ENCODE results near the gene PJA2. TPM values are rescaled to one million over a fixed set of nuclear protein-coding genes. Genes with fewer than 3 reads are reported as not detected.

PJA2 gene
- total RNA-seq, 4 donors from 2014 or later = 95.4 to 159 (median 134) TPM

- 70 to 73% methylated on average over 5 of the region's 5 CpGs for WGBS, 2 donors
These were observed 100.3 kb downstream of the PJA2 start for GRCh38 chr5:109309326-109310063.

GRCh38 chr5:109307951-109308350 is 101.8 kb downstream of the PJA2 start:
- Histone ChIP-seq H3K27me3 (no peaks in the 10 kb centered on the region), H3K9me3 (no peaks in the 10 kb centered on the region), H3K4me3 (no peak overlapping the region), H3K27ac (no peak overlapping the region), H3K36me3 (no peaks in the 10 kb centered on the region), H3K4me1 (no peaks in the 10 kb centered on the region)
- DNase-seq (ENCODE audit: low spot score in 2 of 2) = no peak
- TF ChIP-seq POLR2A (IDR thresholded peaks at IDR 0.05) (no peak), CTCF (IDR thresholded peaks at IDR 0.05) (no peak), EP300 (IDR thresholded peaks at IDR 0.05) (no peak)
- 88 to 89% methylated on average over 3 of the region's 3 CpGs for WGBS, 2 donors

More at GRCh38 chr5:109309326-109310063, 100.3 kb downstream of the PJA2 start:
- Histone ChIP-seq H3K9me3 (no peaks in the 10 kb centered on the region), H3K27me3 (no peaks in the 10 kb centered on the region), H3K4me1 (no peaks in the 10 kb centered on the region), H3K4me3 (no peak overlapping the region), H3K27ac (no peak overlapping the region), H3K36me3 (no peaks in the 10 kb centered on the region)
- no peak for DNase-seq (ENCODE audit: low spot score in 2 of 2)
- TF ChIP-seq EP300 (IDR thresholded peaks at IDR 0.05) = no peak
- TF ChIP-seq POLR2A (IDR thresholded peaks at IDR 0.05) = no peak

GRCh38 chr5:109307456-109307855 is 102.3 kb downstream of the PJA2 start:
- H3K27me3 ChIP-seq = no peaks in the 10 kb centered on the region
- no peak for TF ChIP-seq CTCF (IDR thresholded peaks at IDR 0.05)
- TF ChIP-seq POLR2A (IDR thresholded peaks at IDR 0.05) = no peak
- TF ChIP-seq EP300 (IDR thresholded peaks at IDR 0.05) = no peak
- H3K27ac ChIP-seq = no peak overlapping the region
- H3K36me3 ChIP-seq = no peaks in the 10 kb centered on the region
- no peaks in the 10 kb centered on the region for H3K4me1 ChIP-seq
- no peak for DNase-seq (ENCODE audit: low spot score in 2 of 2)
- H3K4me3 ChIP-seq = no peak overlapping the region
- H3K9me3 ChIP-seq = no peaks in the 10 kb centered on the region
- 74 to 87% methylated on average over 4 of the region's 4 CpGs for WGBS, 2 donors

- TF ChIP-seq POLR2A (IDR thresholded peaks at IDR 0.05) = no peak
- TF ChIP-seq CTCF (IDR thresholded peaks at IDR 0.05) = no peak
- TF ChIP-seq EP300 (IDR thresholded peaks at IDR 0.05) = no peak
- H3K36me3 ChIP-seq = no peaks in the 10 kb centered on the region
- H3K27me3 ChIP-seq = no peaks in the 10 kb centered on the region
- no peaks in the 10 kb centered on the region for H3K4me1 ChIP-seq
- no peak for DNase-seq (ENCODE audit: low spot score in 2 of 2)
- H3K4me3 ChIP-seq = no peak overlapping the region
- no peaks in the 10 kb centered on the region for H3K9me3 ChIP-seq
- no peak overlapping the region for H3K27ac ChIP-seq
- 94 to 95% methylated on average over 2 of the region's 2 CpGs for WGBS, 2 donors
These were observed 104.4 kb downstream of the PJA2 start for GRCh38 chr5:109305352-109305751.

- no peak for TF ChIP-seq POLR2A (IDR thresholded peaks at IDR 0.05)
- no peak for TF ChIP-seq EP300 (IDR thresholded peaks at IDR 0.05)
- no peak for TF ChIP-seq CTCF (IDR thresholded peaks at IDR 0.05)
- H3K36me3 ChIP-seq = no peaks in the 10 kb centered on the region
- H3K4me3 ChIP-seq = no peak overlapping the region
- H3K27me3 ChIP-seq = no peaks in the 10 kb centered on the region
- H3K9me3 ChIP-seq = no peaks in the 10 kb centered on the region
- DNase-seq (ENCODE audit: low spot score in 2 of 2) = no peak
- H3K27ac ChIP-seq = no peak overlapping the region
- H3K4me1 ChIP-seq = no peaks in the 10 kb centered on the region
These were observed 105.5 kb downstream of the PJA2 start for GRCh38 chr5:109304309-109304708.

All from tibial nerve (tissue), 4 donors.